GM23338 (cell line): ENCODE data around the gene RNF157. TPM values are rescaled to one million over a fixed set of nuclear protein-coding genes. Genes with fewer than 3 reads are reported as not detected.

Experiments used
- ATAC-seq: fragments of 200-7000 bp; cut with Tn5 transposase; 3 replicates; pipeline ENCODE4 v1.9.1; 2020
- DNase-seq: peaks from one replicate; pipeline ENCODE4 v3.0.0-alpha.2; 2015; ENCODE audit warnings: low spot score
- H2AFZ ChIP-seq: fragments of 200-600 bp; sonication (generic); 2 replicates; pipeline ENCODE4 v1.8.0; 2016; ENCODE audit warnings: antibody characterized with exemption, mild to moderate bottlenecking, moderate library complexity
- H3F3A ChIP-seq: fragments of 200-600 bp; sonication (generic); replicated peaks from 2 replicates; pipeline ENCODE4 v1.8.0; 2017; ENCODE audit warnings: antibody characterized with exemption, mixed run types, low read depth
- H3K27ac ChIP-seq: fragments of 200-600 bp; sonication (generic); 2 replicates; pipeline ENCODE4 v1.6.1; 2016; ENCODE audit warnings: low read depth
- H3K27me3 ChIP-seq: fragments of 200-600 bp; sonication (generic); 2 replicates; pipeline ENCODE4 v1.8.0; 2016; ENCODE audit warnings: mild to moderate bottlenecking, mixed run types, moderate library complexity; ENCODE audit not compliant: insufficient read depth
- H3K36me3 ChIP-seq: fragments of 200-600 bp; sonication (generic); 2 replicates; pipeline ENCODE4 v1.8.0; 2016; ENCODE audit warnings: mild to moderate bottlenecking; ENCODE audit not compliant: insufficient read depth
- H3K4me1 ChIP-seq: fragments of 200-600 bp; sonication (generic); 2 replicates; pipeline ENCODE4 v1.8.0; 2016; ENCODE audit warnings: mild to moderate bottlenecking, moderate library complexity; ENCODE audit not compliant: insufficient read depth
- H3K4me2 ChIP-seq: fragments of 200-600 bp; sonication (generic); 2 replicates; pipeline ENCODE4 v1.7.1; 2017; ENCODE audit warnings: mixed run types
- H3K4me3 ChIP-seq: fragments of 200-600 bp; sonication (generic); 2 replicates; pipeline ENCODE4 v1.6.1; 2016; ENCODE audit warnings: mixed run types
- H3K79me2 ChIP-seq: fragments of 200-600 bp; sonication (generic); replicated peaks from 2 replicates; pipeline ENCODE4 v1.8.0; 2017; ENCODE audit warnings: mild to moderate bottlenecking; ENCODE audit not compliant: insufficient read depth
- H3K9me2 ChIP-seq: fragments of 200-600 bp; sonication (generic); 2 replicates; pipeline ENCODE4 v1.8.0; 2017; ENCODE audit not compliant: insufficient read depth
- H4K20me1 ChIP-seq: fragments of 200-600 bp; sonication (generic); replicated peaks from 2 replicates; pipeline ENCODE4 v1.8.0; 2017; ENCODE audit warnings: mild to moderate bottlenecking; ENCODE audit not compliant: insufficient read depth
- H3K27ac Mint-ChIP-seq: 2 replicates; pipeline ENCODE4 v1.8.0; 2020; ENCODE audit warnings: inconsistent platforms, mild to moderate bottlenecking, moderate library complexity, mixed read lengths
- H3K27me3 Mint-ChIP-seq: 3 replicates; pipeline ENCODE4 v1.8.0; 2022; ENCODE audit warnings: low read depth, mild to moderate bottlenecking, moderate library complexity, mixed read lengths, inconsistent platforms; ENCODE audit not compliant: insufficient read depth, poor library complexity
- H3K36me3 Mint-ChIP-seq: 3 replicates; pipeline ENCODE4 v1.8.0; 2021; ENCODE audit warnings: low read depth, mild to moderate bottlenecking, inconsistent platforms, moderate library complexity, mixed read lengths
- H3K4me1 Mint-ChIP-seq: 3 replicates; pipeline ENCODE4 v1.8.0; 2020; ENCODE audit warnings: mild to moderate bottlenecking, inconsistent platforms, mixed read lengths
- H3K4me3 Mint-ChIP-seq: 3 replicates; pipeline ENCODE4 v1.8.0; 2021; ENCODE audit warnings: moderate library complexity, mild to moderate bottlenecking, inconsistent platforms, mixed read lengths
- H3K9me3 Mint-ChIP-seq: 3 replicates; pipeline ENCODE4 v1.8.0; 2020; ENCODE audit warnings: moderate library complexity, mild to moderate bottlenecking, inconsistent platforms, mixed read lengths
- CREB1 ChIP-seq: fragments of 250-450 bp; sonication (Bioruptor Pico); IDR thresholded peaks from 2 replicates; pipeline ENCODE4 v1.5.0; 2020; ENCODE audit warnings: low read depth, mild to moderate bottlenecking, moderate library complexity
- EZH2phosphoT487 ChIP-seq: fragments of 200-600 bp; sonication (generic); IDR thresholded peaks from one replicate; pipeline ENCODE4 v1.8.1; 2018; ENCODE audit warnings: antibody characterized with exemption; ENCODE audit not compliant: unreplicated experiment
- POLR2AphosphoS5 ChIP-seq: IDR thresholded peaks from 2 replicates; pipeline ENCODE4 v1.6.1; 2016; ENCODE audit warnings: antibody characterized with exemption, low read depth
- ZNF331 ChIP-seq: fragments of 250-450 bp; sonication (Bioruptor Pico); IDR thresholded peaks from 2 replicates; pipeline ENCODE4 v1.5.0; 2020; ENCODE audit warnings: low read depth, mild to moderate bottlenecking, moderate library complexity
- microRNA-seq: library from miRNA; unstranded; fragments of <30 nt; microRNA quantifications from one replicate; pipeline ENCODE4, GENCODE V29; 2017
- polyA plus RNA-seq: library from polyadenylated mRNA; unstranded; fragments of >200 nt; fragmentation: Nextera tagmentation; extraction: Ambion mirVana; gene quantifications from 2 replicates; pipeline ENCODE4 v1.2.1, GENCODE V29; 2016
- small RNA-seq: library from RNA; depleted of rRNA; stranded (forward); fragments of <200 nt; gene quantifications from one replicate; pipeline ENCODE3, GENCODE V24; 2014; ENCODE audit warnings: low replicate concordance
- total RNA-seq: library from RNA; depleted of rRNA; stranded (reverse); fragments of >200 nt; shearing (Covaris generic); gene quantifications from 2 replicates; pipeline ENCODE4 v1.2.3, GENCODE V29; 2014; rRNA removed

The RNF157 gene
- total and polyA plus RNA-seq, 2 experiments from 2014 or later = 7.8 to 11.7 TPM

- no peaks in the 10 kb centered on the region; the same call in 1 of the 2 replicates for H4K20me1 ChIP-seq
- H3K4me3 ChIP-seq = no peak overlapping the region
- no peaks in the 10 kb centered on the region for H3K27me3 ChIP-seq
- H3K9me3 Mint-ChIP-seq = no peaks in the 10 kb centered on the region
- peaks cover 68% of the 10 kb centered on the region for H3K36me3 Mint-ChIP-seq
- no peaks in the 10 kb centered on the region for H3K9me2 ChIP-seq
- no peak for TF ChIP-seq ZNF331
- TF ChIP-seq CREB1 = no peak
- TF ChIP-seq EZH2phosphoT487 = no peak
- TF ChIP-seq POLR2AphosphoS5 = no peak
- no peaks in the 10 kb centered on the region for H3F3A ChIP-seq
- no peak for ATAC-seq
- H3K27me3 Mint-ChIP-seq = peaks cover 3% of the 10 kb centered on the region
- no peak overlapping the region for H3K27ac ChIP-seq
- no peak overlapping the region for H2AFZ ChIP-seq
- peaks cover 9% of the 10 kb centered on the region; the same call in 1 of the 2 replicates for H3K36me3 ChIP-seq
- H3K27ac Mint-ChIP-seq = no peak overlapping the region
- no peak for DNase-seq
- no peak overlapping the region for H3K4me3 Mint-ChIP-seq
- no peaks in the 10 kb centered on the region for H3K79me2 ChIP-seq
- H3K4me1 ChIP-seq = no peaks in the 10 kb centered on the region
- no peak overlapping the region for H3K4me2 ChIP-seq
- no peaks in the 10 kb centered on the region for H3K4me1 Mint-ChIP-seq
These were observed 147.5 kb downstream of the RNF157 start for GRCh38 chr17:76092526-76093413.

Small RNA genes lying within 50 kb of the gene (microRNA-seq; reads per million reads assigned to microRNA genes)
- gene MIR6868 = not detected

Small RNA genes lying within 50 kb of the gene (small RNA-seq; reads per million reads assigned to genes)
- gene ATP5MGP6 (not detected), gene MIR6868 (not detected)

Other genes with a start within 250 kb of the RNF157 start
- gene CDK3, start 239.6 kb downstream of the RNF157 start, total RNA-seq = 5.9 and 10.2 TPM in 2 replicates
- 7.8 and 7.9 TPM in 2 replicates for gene CDK3, start 239.6 kb downstream of the RNF157 start, polyA plus RNA-seq
- gene EVPL, start 213.2 kb downstream of the RNF157 start, total RNA-seq = 0.62 and 1.3 TPM in 2 replicates
- 0.47 and 0.59 TPM in 2 replicates for gene EVPL, start 213.2 kb downstream of the RNF157 start, polyA plus RNA-seq
- 60.3 and 62.8 TPM in 2 replicates for gene SRP68, start 168.0 kb downstream of the RNF157 start, total RNA-seq
- 30.7 and 34.2 TPM in 2 replicates for gene SRP68, start 168.0 kb downstream of the RNF157 start, polyA plus RNA-seq
- 0.70 and 2.2 TPM in 2 replicates for gene GALR2, start 165.7 kb downstream of the RNF157 start, total RNA-seq
- gene GALR2, start 165.7 kb downstream of the RNF157 start, polyA plus RNA-seq = 0.50 and 0.80 TPM in 2 replicates
- not detected in 2 replicates for gene ZACN, start 161.3 kb downstream of the RNF157 start, total RNA-seq
- 0.47 and 0.82 TPM in 2 replicates for gene ZACN, start 161.3 kb downstream of the RNF157 start, polyA plus RNA-seq
- gene EXOC7, start 136.7 kb downstream of the RNF157 start, total RNA-seq = 65.9 and 75.4 TPM in 2 replicates
- 77.4 and 77.5 TPM in 2 replicates for gene EXOC7, start 136.7 kb downstream of the RNF157 start, polyA plus RNA-seq
- gene FOXJ1, start 99.2 kb downstream of the RNF157 start, total RNA-seq = 8.7 and 12.3 TPM in 2 replicates
- gene FOXJ1, start 99.2 kb downstream of the RNF157 start, polyA plus RNA-seq = 2.3 and 2.8 TPM in 2 replicates
- gene UBALD2, start 24.9 kb upstream of the RNF157 start, total RNA-seq = 3.1 and 3.5 TPM in 2 replicates
- 2.2 and 3.3 TPM in 2 replicates for gene UBALD2, start 24.9 kb upstream of the RNF157 start, polyA plus RNA-seq
- gene QRICH2, start 67.8 kb upstream of the RNF157 start, total RNA-seq = 3.7 and 4.0 TPM in 2 replicates
- gene QRICH2, start 67.8 kb upstream of the RNF157 start, polyA plus RNA-seq = 1.1 and 2.2 TPM in 2 replicates
- gene PRPSAP1, start 113.4 kb upstream of the RNF157 start, total RNA-seq = 47.9 and 58.8 TPM in 2 replicates
- 31.5 and 39.5 TPM in 2 replicates for gene PRPSAP1, start 113.4 kb upstream of the RNF157 start, polyA plus RNA-seq
- gene SPHK1, start 144.1 kb upstream of the RNF157 start, total RNA-seq = 3.2 and 7.4 TPM in 2 replicates
- gene SPHK1, start 144.1 kb upstream of the RNF157 start, polyA plus RNA-seq = 0.63 and 1.3 TPM in 2 replicates
- 73.7 and 79.4 TPM in 2 replicates for gene UBE2O, start 212.7 kb upstream of the RNF157 start, total RNA-seq
- gene UBE2O, start 212.7 kb upstream of the RNF157 start, polyA plus RNA-seq = 30.4 and 30.9 TPM in 2 replicates
- gene AANAT, start 227.1 kb upstream of the RNF157 start, total RNA-seq = 0.28 and 1.3 TPM in 2 replicates
- 0.73 and 1.0 TPM in 2 replicates for gene AANAT, start 227.1 kb upstream of the RNF157 start, polyA plus RNA-seq